Activated T-helper 1 cell treated with anti-CD3 and anti-CD28 coated beads, Interleukin-12 subunit alpha, Interleukin-12 subunit beta, Interleukin-2, Interleukin-4 antibody, amounts not matched to agents 30 ng/mL and 10 ng/mL and 1 ng/mL, durations not matched to agents 14 hours and 24 hours and 36 hours (primary cell): ENCODE measurements around the gene FLVCR1. TPM values are rescaled to one million over a fixed set of nuclear protein-coding genes. Genes with fewer than 3 reads are reported as not detected.
"Not testable (repeated sequence)": the region's sequence is repeated elsewhere in the genome, so short reads cannot be mapped to it uniquely, and the experiment has no call there.

Source experiments
- DNase-seq: peaks from one replicate; pipeline ENCODE4 v3.0.0; 2021; ENCODE audit warnings: low spot score
- H3K27ac Mint-ChIP-seq: one replicate; pipeline ENCODE4 v1.8.0; 2021; ENCODE audit warnings: mild to moderate bottlenecking, mixed read lengths
- H3K27me3 Mint-ChIP-seq: one replicate; pipeline ENCODE4 v1.8.0; 2022; ENCODE audit warnings: mild to moderate bottlenecking, moderate library complexity, mixed read lengths; ENCODE audit not compliant: insufficient read depth
- H3K36me3 Mint-ChIP-seq: one replicate; pipeline ENCODE4 v1.8.0; 2021; ENCODE audit warnings: low read depth, mixed read lengths
- H3K4me1 Mint-ChIP-seq: one replicate; pipeline ENCODE4 v1.8.0; 2021; ENCODE audit warnings: low read depth, mixed read lengths
- H3K4me3 Mint-ChIP-seq: one replicate; pipeline ENCODE4 v1.8.0; 2021; ENCODE audit warnings: mild to moderate bottlenecking, moderate library complexity, mixed read lengths
- H3K9me3 Mint-ChIP-seq: one replicate; pipeline ENCODE4 v1.8.0; 2021; ENCODE audit warnings: mixed read lengths
- intact Hi-C: fragments of 100-400 bp; cut with micrococcal nuclease; formaldehyde crosslinking; loops from one replicate; pipeline ENCODE4 v1.15.1; 2024
- total RNA-seq: library from RNA; stranded (reverse); gene quantifications from 2 replicates; pipeline ENCODE4 v1.2.3, GENCODE V29; 2022

Gene FLVCR1
- total RNA-seq, 1 donor from 2014 or later: 18.5 TPM

DNA sequence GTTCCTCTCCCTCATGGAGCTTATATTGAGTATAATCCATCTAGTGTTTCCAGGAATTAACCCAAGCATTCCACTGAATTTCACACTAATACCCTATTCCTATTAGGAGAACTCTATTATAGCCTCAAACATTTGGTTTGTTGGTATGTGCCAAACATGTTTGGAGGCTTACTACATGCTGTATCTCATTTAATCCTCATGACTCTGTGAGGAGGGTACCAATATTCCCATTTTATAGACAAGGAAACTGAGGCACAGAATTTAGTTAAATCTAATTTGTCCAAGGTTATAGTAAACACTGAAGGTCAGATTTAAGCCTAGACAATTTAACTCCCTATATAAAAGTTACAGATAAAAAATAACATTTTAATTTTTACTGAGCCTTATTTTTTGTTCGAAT, 9.1 kb downstream of the FLVCR1 start:
- H3K9me3 Mint-ChIP-seq: no peaks in the 10 kb centered on the region
- H3K36me3 Mint-ChIP-seq: peaks cover 24% of the 10 kb centered on the region
- no peak overlapping the region for H3K4me3 Mint-ChIP-seq
- intact Hi-C loops: no loop called here
- no peak overlapping the region for H3K27ac Mint-ChIP-seq
- H3K27me3 Mint-ChIP-seq: no peaks in the 10 kb centered on the region
- no peaks in the 10 kb centered on the region for H3K4me1 Mint-ChIP-seq
- DNase-seq: no peak

DNA sequence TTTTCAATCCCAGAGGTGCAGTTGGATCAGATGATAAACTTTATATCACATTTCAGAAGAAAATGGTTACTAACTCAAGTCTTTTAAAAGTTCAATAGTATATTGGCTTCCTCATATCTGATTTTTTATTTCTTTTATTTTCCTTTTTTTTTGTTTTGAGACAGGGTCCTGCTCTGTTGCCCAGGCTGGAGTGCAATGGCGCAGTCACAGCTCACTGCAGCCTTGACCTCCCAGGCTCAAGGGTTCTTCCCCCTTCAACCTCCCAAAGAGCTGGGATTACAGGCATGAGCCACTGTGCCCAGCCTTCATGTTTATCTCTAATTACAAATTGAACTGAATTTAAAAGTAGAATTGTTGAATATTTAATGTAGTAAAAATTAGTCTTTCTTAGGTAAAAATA, 13.9 kb downstream of the FLVCR1 start:
- DNase-seq: no peak
- Mint-ChIP-seq H3K4me3 (no peak overlapping the region), H3K27ac (no peak overlapping the region), H3K27me3 (no peaks in the 10 kb centered on the region), H3K9me3 (no peaks in the 10 kb centered on the region), H3K36me3 (peaks cover 25% of the 10 kb centered on the region), H3K4me1 (no peaks in the 10 kb centered on the region)
- intact Hi-C loops: no loop called here

DNA sequence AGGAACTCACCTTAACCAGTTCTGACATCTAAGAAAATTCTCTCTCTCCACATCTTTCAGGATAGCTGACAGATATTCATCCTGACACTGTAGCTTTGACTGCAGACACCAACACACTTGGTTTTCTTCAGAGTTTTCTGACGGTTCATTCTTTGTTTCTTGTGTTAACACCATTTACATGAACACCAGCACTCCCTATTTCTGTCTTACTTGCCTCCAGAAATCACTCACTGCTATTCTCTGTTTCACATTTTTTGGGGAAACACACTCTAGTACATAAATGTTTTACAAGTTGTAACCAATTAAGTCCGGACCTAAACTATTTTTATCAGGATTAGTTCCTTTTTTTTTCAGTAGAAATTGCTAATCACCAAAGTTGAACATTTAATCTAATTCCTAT, 15.4 kb downstream of the FLVCR1 start:
- DNase-seq: no peak
- intact Hi-C loops: no loop called here
- Mint-ChIP-seq H3K36me3 (peaks cover 30% of the 10 kb centered on the region), H3K27me3 (no peaks in the 10 kb centered on the region), H3K4me3 (no peak overlapping the region), H3K27ac (no peak overlapping the region), H3K9me3 (no peaks in the 10 kb centered on the region), H3K4me1 (no peaks in the 10 kb centered on the region)

DNA sequence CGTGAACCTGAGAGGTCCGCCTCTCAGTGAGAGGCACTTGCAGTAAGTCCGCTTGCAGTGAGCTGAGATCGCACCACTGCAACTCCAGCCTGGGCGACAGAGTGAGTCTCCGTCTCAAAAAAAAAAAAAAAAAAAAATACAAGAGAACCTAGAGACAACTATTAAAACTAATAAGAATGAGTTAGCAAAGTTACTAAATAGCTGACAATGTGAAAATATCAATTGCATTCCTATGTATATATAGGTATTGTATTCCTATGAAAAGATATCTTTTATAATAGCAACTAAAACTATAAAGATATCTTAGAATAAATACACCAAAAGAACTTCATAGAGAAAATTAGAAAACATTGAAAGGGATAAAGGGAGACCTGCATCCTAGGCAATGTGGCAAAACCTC, 20.3 kb downstream of the FLVCR1 start:
- H3K36me3 Mint-ChIP-seq: peaks cover 32% of the 10 kb centered on the region
- H3K9me3 Mint-ChIP-seq: no peaks in the 10 kb centered on the region
- H3K27me3 Mint-ChIP-seq: no peaks in the 10 kb centered on the region
- no peak overlapping the region for H3K4me3 Mint-ChIP-seq
- intact Hi-C loops: no loop called here
- no peak for DNase-seq
- H3K27ac Mint-ChIP-seq: no peak overlapping the region
- no peaks in the 10 kb centered on the region for H3K4me1 Mint-ChIP-seq

DNA sequence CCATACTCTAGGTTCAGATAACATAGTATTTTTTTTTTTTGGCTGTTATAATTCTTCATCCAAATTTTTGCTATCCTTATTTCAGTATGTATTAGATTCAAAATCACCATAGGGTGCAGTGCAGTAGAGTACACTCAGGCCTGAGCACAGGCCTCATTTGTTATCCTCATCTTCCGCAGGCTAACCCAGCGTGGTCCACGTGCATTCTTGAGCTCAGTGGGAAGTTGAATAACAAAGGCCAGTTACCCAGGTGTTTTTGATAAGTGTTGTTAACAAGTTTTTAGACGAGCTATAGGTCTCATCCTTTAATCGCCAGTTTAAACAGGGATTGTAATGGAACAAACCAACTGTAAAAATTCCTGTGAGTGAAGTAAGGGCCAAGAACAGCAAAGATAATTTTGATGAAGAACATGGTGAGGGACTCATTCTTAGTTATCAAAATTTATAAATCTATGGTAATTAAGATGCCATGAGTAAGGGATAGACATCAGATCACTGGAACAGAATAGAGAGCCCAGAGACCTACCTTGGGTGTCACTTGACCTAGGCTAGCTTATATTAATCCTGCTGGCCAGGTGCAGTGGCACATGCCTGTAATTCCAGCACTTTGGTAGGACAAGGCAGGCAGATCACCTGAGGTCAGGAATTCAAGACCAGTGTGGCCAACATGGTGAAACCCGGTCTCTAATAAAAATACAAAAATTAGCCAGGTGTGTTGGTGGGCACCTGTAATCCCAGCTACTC, 22.0 kb downstream of the FLVCR1 start:
- intact Hi-C loops: no loop called here
- Mint-ChIP-seq H3K4me3 (no peak overlapping the region), H3K4me1 (no peaks in the 10 kb centered on the region), H3K27me3 (no peaks in the 10 kb centered on the region), H3K36me3 (peaks cover 25% of the 10 kb centered on the region), H3K27ac (no peak overlapping the region), H3K9me3 (no peaks in the 10 kb centered on the region)
- no peak for DNase-seq

DNA sequence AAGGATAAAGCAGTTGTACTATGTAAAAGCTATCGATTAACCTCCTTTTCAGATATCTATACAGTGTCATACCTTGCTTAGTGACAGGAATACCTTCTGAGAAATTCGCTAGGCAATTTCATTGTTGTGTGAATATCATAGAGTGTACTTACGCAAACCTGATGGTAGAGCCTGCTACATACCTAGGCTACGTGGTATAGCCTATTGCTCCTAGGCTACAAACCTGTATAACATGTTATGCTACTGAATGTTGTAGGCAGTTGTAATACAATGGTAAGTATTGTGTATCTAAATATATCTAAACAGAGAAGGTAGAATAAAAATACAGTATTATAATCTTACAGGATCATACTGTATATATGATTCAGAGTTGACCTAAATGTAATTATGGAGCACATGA, 26.5 kb downstream of the FLVCR1 start:
- Mint-ChIP-seq H3K9me3 (no peaks in the 10 kb centered on the region), H3K36me3 (peaks cover 23% of the 10 kb centered on the region), H3K4me3 (no peak overlapping the region), H3K4me1 (no peaks in the 10 kb centered on the region), H3K27ac (no peak overlapping the region), H3K27me3 (no peaks in the 10 kb centered on the region)
- no peak for DNase-seq
- intact Hi-C loops: no loop called here

DNA sequence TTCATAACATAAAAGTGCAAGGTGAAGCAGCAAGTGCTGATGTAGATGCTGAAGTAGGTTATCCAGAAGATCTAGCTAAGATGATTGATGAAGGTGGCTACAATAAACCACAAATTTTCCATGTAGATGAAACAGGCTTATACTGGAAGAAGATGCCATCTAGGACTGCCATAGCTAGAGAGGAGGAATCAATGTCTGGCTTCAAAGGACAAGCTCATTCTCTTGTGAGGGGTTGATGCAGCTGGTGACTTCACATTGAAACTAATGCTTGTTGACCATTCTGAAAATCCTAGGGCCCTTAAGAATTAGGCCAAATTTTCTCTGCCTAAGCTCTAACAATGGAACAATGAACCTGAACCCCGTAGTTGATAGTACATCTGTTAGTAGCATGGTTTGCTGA, 34.0 kb downstream of the FLVCR1 start:
- no peak for DNase-seq
- H3K27ac Mint-ChIP-seq: no peak overlapping the region
- no peaks in the 10 kb centered on the region for H3K4me1 Mint-ChIP-seq
- H3K27me3 Mint-ChIP-seq: no peaks in the 10 kb centered on the region
- intact Hi-C loops: no loop called here
- H3K4me3 Mint-ChIP-seq: no peak overlapping the region
- peaks cover 47% of the 10 kb centered on the region for H3K36me3 Mint-ChIP-seq
- H3K9me3 Mint-ChIP-seq: no peaks in the 10 kb centered on the region

DNA sequence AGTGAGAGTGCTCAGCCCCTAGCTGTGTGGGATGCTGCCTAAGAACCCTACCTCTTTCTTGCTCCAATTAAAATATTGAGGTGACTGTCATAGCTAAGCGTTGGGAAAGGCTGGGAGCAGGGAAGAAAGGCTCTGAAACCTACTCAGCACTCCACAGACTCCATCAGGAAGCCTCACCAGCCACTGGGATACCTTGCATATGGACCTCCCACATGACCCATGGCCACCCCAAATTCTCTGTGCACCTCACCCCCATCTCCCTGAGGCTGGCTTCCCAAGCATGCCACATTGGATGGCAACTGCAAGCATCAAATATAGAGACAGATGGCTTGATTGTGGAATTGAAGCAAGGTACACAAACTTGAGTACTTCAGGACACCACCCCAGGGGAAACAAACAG, 41.8 kb downstream of the FLVCR1 start:
- no peaks in the 10 kb centered on the region for H3K4me1 Mint-ChIP-seq
- H3K9me3 Mint-ChIP-seq: peaks cover 22% of the 10 kb centered on the region
- intact Hi-C loops: no loop called here
- peaks cover 4% of the 10 kb centered on the region for H3K27me3 Mint-ChIP-seq
- H3K36me3 Mint-ChIP-seq: peaks cover 43% of the 10 kb centered on the region
- DNase-seq: no peak
- H3K27ac Mint-ChIP-seq: no peak overlapping the region
- H3K4me3 Mint-ChIP-seq: no peak overlapping the region

DNA sequence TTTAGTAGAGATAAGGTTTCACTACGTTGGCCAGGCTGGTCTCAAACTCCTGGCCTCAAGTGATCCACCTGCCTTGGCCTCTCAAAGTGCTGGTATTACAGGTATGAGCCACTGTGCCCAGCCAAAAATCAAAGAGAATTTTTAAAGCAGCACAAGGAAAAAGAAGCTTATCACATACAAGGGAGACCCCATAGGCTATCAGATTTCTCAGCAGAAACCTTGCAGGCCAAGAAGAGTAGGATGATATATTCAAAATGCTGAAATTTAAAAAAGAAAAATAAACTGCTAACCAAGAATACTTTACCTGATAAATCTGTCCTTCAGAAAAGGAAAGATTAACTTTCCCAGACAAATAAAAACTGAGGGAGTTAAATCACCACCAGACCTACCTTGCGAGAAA, 43.2 kb downstream of the FLVCR1 start:
- H3K27ac Mint-ChIP-seq: no peak overlapping the region
- H3K27me3 Mint-ChIP-seq: peaks cover 10% of the 10 kb centered on the region
- intact Hi-C loops: no loop called here
- no peak for DNase-seq
- no peak overlapping the region for H3K4me3 Mint-ChIP-seq
- H3K4me1 Mint-ChIP-seq: no peaks in the 10 kb centered on the region
- H3K9me3 Mint-ChIP-seq: peaks cover 22% of the 10 kb centered on the region
- peaks cover 33% of the 10 kb centered on the region for H3K36me3 Mint-ChIP-seq

DNA sequence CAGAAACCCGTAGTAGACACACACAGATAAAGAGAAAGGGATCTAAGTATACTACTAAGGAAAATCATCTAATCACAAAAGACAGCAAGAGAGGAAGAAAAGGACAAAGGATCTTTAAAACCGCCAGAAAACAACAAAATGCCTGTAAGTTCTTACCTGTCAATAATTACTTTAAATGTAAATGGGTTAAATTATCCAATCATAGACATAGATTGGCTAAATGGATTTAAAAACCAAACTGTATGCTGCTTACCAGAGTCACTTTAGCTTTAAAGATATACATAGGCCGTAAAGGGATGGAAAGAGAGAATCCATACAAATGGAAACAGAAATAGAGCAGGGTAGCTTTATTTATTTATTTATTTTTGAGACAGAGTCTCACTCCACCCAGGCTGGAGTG, 44.0 kb downstream of the FLVCR1 start:
- Mint-ChIP-seq H3K9me3 (peaks cover 22% of the 10 kb centered on the region), H3K27me3 (peaks cover 12% of the 10 kb centered on the region), H3K36me3 (peaks cover 32% of the 10 kb centered on the region), H3K27ac (no peak overlapping the region), H3K4me3 (no peak overlapping the region), H3K4me1 (no peaks in the 10 kb centered on the region)
- no peak for DNase-seq
- intact Hi-C loops: no loop called here

DNA sequence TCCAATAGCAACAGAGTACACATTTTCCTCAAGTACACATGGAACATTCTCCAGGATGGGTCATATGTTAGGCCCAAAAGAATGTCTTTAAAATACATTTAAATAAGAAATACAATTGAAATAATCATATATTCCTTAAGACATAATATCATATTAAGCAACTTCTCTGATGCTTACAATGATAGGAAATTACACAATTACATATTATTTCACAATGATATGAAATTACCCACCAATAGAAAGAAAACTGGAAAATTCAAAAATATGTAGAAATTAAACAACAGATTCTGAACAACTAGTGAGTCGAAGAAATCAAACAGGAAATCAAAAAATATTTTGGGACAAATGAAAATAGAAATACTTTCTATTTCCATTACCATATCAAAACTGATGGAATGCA, 45.6 kb downstream of the FLVCR1 start:
- H3K4me3 Mint-ChIP-seq: no peak overlapping the region
- H3K4me1 Mint-ChIP-seq: no peaks in the 10 kb centered on the region
- peaks cover 22% of the 10 kb centered on the region for H3K9me3 Mint-ChIP-seq
- no peak for DNase-seq
- intact Hi-C loops: no loop called here
- no peak overlapping the region for H3K27ac Mint-ChIP-seq
- H3K36me3 Mint-ChIP-seq: peaks cover 23% of the 10 kb centered on the region
- peaks cover 12% of the 10 kb centered on the region for H3K27me3 Mint-ChIP-seq

DNA sequence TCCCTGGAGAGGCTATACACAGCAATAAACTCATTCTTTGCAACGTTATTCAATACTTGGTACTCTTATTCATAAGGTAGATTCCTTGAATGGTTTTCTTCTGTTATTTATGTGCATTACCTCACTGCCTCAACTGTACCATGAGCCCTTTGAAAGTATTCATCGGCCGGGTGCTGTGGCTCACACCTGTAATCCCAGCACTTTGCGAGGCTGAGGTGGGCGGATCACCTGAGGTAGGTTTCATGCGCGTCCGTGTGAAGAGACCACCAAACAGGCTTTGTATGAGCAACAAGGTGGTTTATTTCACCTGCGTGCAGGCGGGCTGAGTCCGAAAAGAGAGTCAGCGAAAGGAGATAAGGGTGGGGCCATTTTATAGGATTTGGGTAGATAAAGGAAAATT, 50.0 kb downstream of the FLVCR1 start:
- H3K4me1 Mint-ChIP-seq, H3K9me3 Mint-ChIP-seq, DNase-seq, H3K27ac Mint-ChIP-seq, H3K4me3 Mint-ChIP-seq, intact Hi-C loops, H3K36me3 Mint-ChIP-seq: not testable (repeated sequence)
- peaks cover 12% of the 10 kb centered on the region for H3K27me3 Mint-ChIP-seq

DNA sequence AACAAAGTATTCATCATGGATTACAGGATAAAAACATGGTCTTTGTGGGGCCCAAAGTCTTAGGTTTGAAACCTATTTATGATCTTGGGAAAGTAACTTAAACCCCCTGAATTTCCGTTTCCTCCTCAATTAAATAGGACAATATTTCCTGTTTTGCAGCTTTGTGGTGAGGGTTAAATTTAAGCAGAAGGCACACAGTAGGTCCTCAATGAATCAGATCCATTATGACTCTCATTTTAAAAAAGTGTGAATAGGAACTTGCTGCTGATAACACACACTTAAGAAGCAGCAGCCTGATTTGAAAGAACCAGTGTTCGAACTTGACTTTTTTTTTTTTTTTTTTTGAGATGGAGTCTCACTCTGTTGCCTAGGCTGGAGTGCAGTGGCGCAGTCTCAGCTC, 50.9 kb downstream of the FLVCR1 start:
- DNase-seq: no peak
- Mint-ChIP-seq H3K4me1 (no peaks in the 10 kb centered on the region), H3K27me3 (peaks cover 12% of the 10 kb centered on the region), H3K27ac (no peak overlapping the region), H3K4me3 (no peak overlapping the region), H3K9me3 (no peaks in the 10 kb centered on the region), H3K36me3 (no peaks in the 10 kb centered on the region)
- intact Hi-C loops: no loop called here

DNA sequence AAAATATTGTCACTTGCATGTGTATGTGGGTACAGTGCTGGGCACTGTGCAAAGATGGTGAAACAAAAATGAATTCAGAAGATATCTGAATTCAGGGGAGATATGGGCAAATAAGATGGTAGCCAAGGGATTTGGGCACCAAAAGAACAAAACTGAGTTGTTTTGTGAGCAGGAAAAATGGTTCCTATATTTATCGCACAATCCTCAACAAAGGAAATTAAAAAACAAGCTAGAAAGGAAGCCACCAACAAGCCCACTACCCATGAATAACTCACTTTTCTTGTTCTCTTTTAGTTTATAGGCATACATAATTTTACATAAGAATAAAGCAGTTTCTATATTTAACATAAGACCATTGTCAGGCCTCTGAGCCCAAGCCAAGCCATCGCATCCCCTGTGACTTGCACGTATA, 51.6 kb downstream of the FLVCR1 start:
- no peak for DNase-seq
- Mint-ChIP-seq H3K27ac (no peak overlapping the region), H3K27me3 (peaks cover 10% of the 10 kb centered on the region)

More for the DNA sequence above, 51.6 kb downstream of the FLVCR1 start:
- Mint-ChIP-seq H3K4me3 (no peak overlapping the region), H3K36me3 (no peaks in the 10 kb centered on the region), H3K4me1 (no peaks in the 10 kb centered on the region), H3K9me3 (no peaks in the 10 kb centered on the region)
- intact Hi-C loops: no loop called here
